Measurements from ENCODE around the gene RAD54L. TPM values are rescaled to one million over a fixed set of nuclear protein-coding genes. Genes with fewer than 3 reads are reported as not detected.
"Not testable (repeated sequence)": the region's sequence is repeated elsewhere in the genome, so short reads cannot be mapped to it uniquely, and the experiment has no call there.

Gene RAD54L
- polyA plus RNA-seq, 1 donor: 6.6 TPM

- no peaks in the 10 kb centered on the region for H3K27me3 ChIP-seq (ENCODE audit: control insufficient read depth, insufficient read depth, low read length)
- no peak overlapping the region for H3K27ac ChIP-seq (ENCODE audit: low read length)
- no peaks in the 10 kb centered on the region for H3K36me3 ChIP-seq (ENCODE audit: control insufficient read depth, insufficient read depth, low read length)
- no peak for DNase-seq
- no peak overlapping the region for H3K4me3 ChIP-seq (ENCODE audit: low read length)
- no peaks in the 10 kb centered on the region for H3K4me1 ChIP-seq (ENCODE audit: control insufficient read depth, insufficient read depth, low read length)
- H3K9me3 ChIP-seq (ENCODE audit: control insufficient read depth, low read depth, low read length): no peaks in the 10 kb centered on the region
- 83% methylated on average over 1 of the region's 2 CpGs for WGBS (ENCODE audit: insufficient coverage, low lambda C conversion rate)
These were observed 36.5 kb upstream of the RAD54L start for GRCh38 chr1:46211051-46211450.

DNA sequence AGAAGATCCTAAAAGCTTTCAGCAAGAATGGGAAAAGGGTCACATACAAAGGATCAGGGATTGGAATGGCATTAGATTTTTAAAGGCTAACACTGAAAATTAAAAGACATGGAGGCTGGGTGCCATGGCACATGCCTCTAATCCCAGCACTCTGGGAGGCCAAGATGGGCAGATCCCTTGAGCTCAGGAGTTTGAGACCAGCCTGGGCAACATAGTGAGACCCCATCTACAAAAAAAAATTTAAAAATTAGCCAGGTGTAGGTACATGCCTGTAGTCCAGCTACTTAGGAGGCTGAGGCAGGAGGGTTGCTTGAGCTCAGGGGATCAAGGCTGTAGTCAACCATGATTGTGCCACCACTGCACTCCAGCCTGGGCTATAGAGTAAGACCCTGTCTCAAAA is 32.1 kb upstream of the RAD54L start:
- DNase-seq: no peak
- Histone ChIP-seq H3K36me3 (ENCODE audit: control insufficient read depth, insufficient read depth, low read length) (no peaks in the 10 kb centered on the region), H3K4me3 (ENCODE audit: low read length) (no peak overlapping the region), H3K9me3 (ENCODE audit: control insufficient read depth, low read depth, low read length) (no peaks in the 10 kb centered on the region), H3K27ac (ENCODE audit: low read length) (no peak overlapping the region), H3K27me3 (ENCODE audit: control insufficient read depth, insufficient read depth, low read length) (no peaks in the 10 kb centered on the region), H3K4me1 (ENCODE audit: control insufficient read depth, insufficient read depth, low read length) (no peaks in the 10 kb centered on the region)

- no peak for DNase-seq
- H3K4me3 ChIP-seq (ENCODE audit: low read length): no peak overlapping the region
- peaks cover 8% of the 10 kb centered on the region for H3K4me1 ChIP-seq (ENCODE audit: control insufficient read depth, insufficient read depth, low read length)
- H3K36me3 ChIP-seq (ENCODE audit: control insufficient read depth, insufficient read depth, low read length): no peaks in the 10 kb centered on the region
- no peaks in the 10 kb centered on the region for H3K9me3 ChIP-seq (ENCODE audit: control insufficient read depth, low read depth, low read length)
- H3K27ac ChIP-seq (ENCODE audit: low read length): no peak overlapping the region
- H3K27me3 ChIP-seq (ENCODE audit: control insufficient read depth, insufficient read depth, low read length): no peaks in the 10 kb centered on the region
- 90% methylated on average over 2 of the region's 8 CpGs for WGBS (ENCODE audit: insufficient coverage, low lambda C conversion rate)
These were observed 29.1 kb upstream of the RAD54L start for GRCh38 chr1:46218443-46218842.

- WGBS (ENCODE audit: insufficient coverage, low lambda C conversion rate): no CpG with 5 or more reads among the region's 18 CpGs
- H3K9me3 ChIP-seq (ENCODE audit: control insufficient read depth, low read depth, low read length): no peaks in the 10 kb centered on the region
These were observed 27.7 kb upstream of the RAD54L start for GRCh38 chr1:46219551-46220520.

GRCh38 chr1:46220808-46221207 is 26.8 kb upstream of the RAD54L start:
- Histone ChIP-seq H3K36me3 (ENCODE audit: control insufficient read depth, insufficient read depth, low read length) (no peaks in the 10 kb centered on the region), H3K27me3 (ENCODE audit: control insufficient read depth, insufficient read depth, low read length) (no peaks in the 10 kb centered on the region), H3K4me1 (ENCODE audit: control insufficient read depth, insufficient read depth, low read length) (peaks cover 9% of the 10 kb centered on the region), H3K9me3 (ENCODE audit: control insufficient read depth, low read depth, low read length) (no peaks in the 10 kb centered on the region), H3K4me3 (ENCODE audit: low read length) (no peak overlapping the region), H3K27ac (ENCODE audit: low read length) (no peak overlapping the region)
- WGBS (ENCODE audit: insufficient coverage, low lambda C conversion rate): no CpG with 5 or more reads among the region's 3 CpGs
- no peak for DNase-seq

More at GRCh38 chr1:46219551-46220520, 27.7 kb upstream of the RAD54L start:
- Histone ChIP-seq H3K36me3 (ENCODE audit: control insufficient read depth, insufficient read depth, low read length) (no peaks in the 10 kb centered on the region), H3K27ac (ENCODE audit: low read length) (no peak overlapping the region), H3K4me3 (ENCODE audit: low read length) (no peak overlapping the region), H3K4me1 (ENCODE audit: control insufficient read depth, insufficient read depth, low read length) (peaks cover 9% of the 10 kb centered on the region), H3K27me3 (ENCODE audit: control insufficient read depth, insufficient read depth, low read length) (no peaks in the 10 kb centered on the region)
- no peak for DNase-seq

DNA sequence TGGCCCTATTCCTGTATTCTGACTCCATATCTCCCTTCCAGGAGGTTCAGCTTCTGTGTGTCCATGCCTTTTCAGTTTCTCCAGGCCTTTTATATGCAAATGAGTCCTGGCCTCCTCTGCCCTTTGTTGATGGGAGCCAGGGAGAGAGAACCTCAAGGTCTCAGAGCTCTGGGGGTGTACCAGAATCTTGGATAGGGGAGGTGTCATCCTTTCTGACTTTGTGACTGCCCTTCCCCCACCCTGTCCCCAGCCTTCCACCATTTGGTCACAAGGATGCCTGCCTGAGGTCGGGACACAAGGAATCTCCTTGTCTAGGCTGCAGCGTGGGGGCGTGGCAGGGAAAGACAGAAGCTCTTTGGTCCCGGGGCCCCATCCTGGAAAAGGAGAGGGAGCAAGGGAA is 25.8 kb upstream of the RAD54L start:
- Histone ChIP-seq H3K4me1 (ENCODE audit: control insufficient read depth, insufficient read depth, low read length) (peaks cover 9% of the 10 kb centered on the region), H3K27ac (ENCODE audit: low read length) (no peak overlapping the region), H3K27me3 (ENCODE audit: control insufficient read depth, insufficient read depth, low read length) (no peaks in the 10 kb centered on the region), H3K9me3 (ENCODE audit: control insufficient read depth, low read depth, low read length) (no peaks in the 10 kb centered on the region), H3K4me3 (ENCODE audit: low read length) (no peak overlapping the region), H3K36me3 (ENCODE audit: control insufficient read depth, insufficient read depth, low read length) (no peaks in the 10 kb centered on the region)
- DNase-seq: peak; percentile 56 to 79
- WGBS (ENCODE audit: insufficient coverage, low lambda C conversion rate): 14% methylated on average over 1 of the region's 4 CpGs

DNA sequence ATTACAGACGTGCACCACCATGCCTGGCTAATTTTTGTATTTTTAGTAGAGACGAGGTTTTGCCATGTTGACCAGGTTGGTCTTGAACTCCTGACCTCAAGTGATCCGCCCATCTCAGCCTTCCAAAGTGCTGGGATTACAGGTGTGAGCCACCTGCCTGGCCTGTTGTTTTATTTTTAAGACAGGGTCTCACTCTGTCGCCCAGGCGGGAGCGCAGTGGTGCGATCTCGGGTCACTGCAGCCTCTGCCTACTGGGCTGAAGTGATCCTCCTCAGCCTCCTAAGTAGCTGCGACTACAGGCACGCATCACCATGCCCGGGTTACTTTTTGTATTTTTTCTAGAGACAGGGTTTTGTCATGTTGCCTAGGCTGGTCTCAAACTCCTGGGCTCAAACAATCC is 24.5 kb upstream of the RAD54L start:
- not testable (repeated sequence) for H3K27ac ChIP-seq (ENCODE audit: low read length); DNase-seq

GRCh38 chr1:46223472-46223943 is 24.1 kb upstream of the RAD54L start:
- no CpG with 5 or more reads among the region's 6 CpGs for WGBS (ENCODE audit: insufficient coverage, low lambda C conversion rate)
- Histone ChIP-seq H3K4me3 (ENCODE audit: low read length) (no peak overlapping the region), H3K27ac (ENCODE audit: low read length) (no peak overlapping the region), H3K27me3 (ENCODE audit: control insufficient read depth, insufficient read depth, low read length) (no peaks in the 10 kb centered on the region), H3K36me3 (ENCODE audit: control insufficient read depth, insufficient read depth, low read length) (no peaks in the 10 kb centered on the region), H3K9me3 (ENCODE audit: control insufficient read depth, low read depth, low read length) (no peaks in the 10 kb centered on the region), H3K4me1 (ENCODE audit: control insufficient read depth, insufficient read depth, low read length) (peaks cover 9% of the 10 kb centered on the region)
- DNase-seq: peak; percentile 56 to 70

More for the DNA sequence above, 24.5 kb upstream of the RAD54L start:
- H3K9me3 ChIP-seq (ENCODE audit: control insufficient read depth, low read depth, low read length); H3K27me3 ChIP-seq (ENCODE audit: control insufficient read depth, insufficient read depth, low read length); H3K4me3 ChIP-seq (ENCODE audit: low read length); H3K4me1 ChIP-seq (ENCODE audit: control insufficient read depth, insufficient read depth, low read length); H3K36me3 ChIP-seq (ENCODE audit: control insufficient read depth, insufficient read depth, low read length): not testable (repeated sequence)
- no CpG with 5 or more reads among the region's 11 CpGs for WGBS (ENCODE audit: insufficient coverage, low lambda C conversion rate)

DNA sequence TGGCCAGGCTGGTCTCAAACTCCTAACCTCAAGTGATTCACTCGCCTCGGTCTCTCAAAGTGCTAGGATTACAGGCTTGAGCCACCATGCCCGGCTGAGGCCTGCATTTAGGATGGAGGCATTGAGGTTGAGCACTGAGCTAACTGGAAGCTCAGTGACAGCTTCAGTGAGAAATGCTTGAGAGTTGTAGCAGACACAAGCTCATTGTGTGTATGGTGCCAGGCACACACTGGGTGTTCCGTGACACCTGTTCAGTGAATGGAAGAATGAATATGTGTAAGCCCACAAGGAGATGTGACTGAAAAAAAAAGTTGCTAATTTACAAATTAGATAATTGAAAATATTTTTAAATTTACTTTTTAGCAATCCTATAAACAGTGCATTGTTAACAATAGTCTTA is 22.6 kb upstream of the RAD54L start:
- Histone ChIP-seq H3K9me3 (ENCODE audit: control insufficient read depth, low read depth, low read length) (no peaks in the 10 kb centered on the region), H3K4me1 (ENCODE audit: control insufficient read depth, insufficient read depth, low read length) (peaks cover 9% of the 10 kb centered on the region), H3K36me3 (ENCODE audit: control insufficient read depth, insufficient read depth, low read length) (no peaks in the 10 kb centered on the region), H3K27me3 (ENCODE audit: control insufficient read depth, insufficient read depth, low read length) (no peaks in the 10 kb centered on the region), H3K4me3 (ENCODE audit: low read length) (no peak overlapping the region), H3K27ac (ENCODE audit: low read length) (no peak overlapping the region)
- DNase-seq: no peak
- WGBS (ENCODE audit: insufficient coverage, low lambda C conversion rate): 100% methylated on average over 1 of the region's 4 CpGs

DNA sequence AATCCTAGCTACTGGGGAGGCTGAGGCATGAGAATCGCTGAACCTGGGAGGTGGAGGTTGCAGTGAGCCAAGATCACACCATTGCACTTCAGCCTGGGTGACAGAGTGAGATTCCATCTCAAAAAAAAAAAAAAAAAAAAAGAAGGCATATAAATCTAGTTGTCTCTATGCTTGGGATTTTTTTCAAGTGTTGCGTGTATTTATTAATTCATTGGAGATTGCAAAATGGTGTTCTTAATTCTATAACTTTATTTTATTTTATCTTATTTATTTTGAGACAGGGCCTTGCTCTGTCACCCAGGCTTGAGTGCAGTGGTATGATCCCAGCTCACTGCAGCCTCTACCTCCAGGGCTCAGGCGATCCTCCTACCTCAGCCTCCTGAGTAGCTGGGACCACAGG is 16.3 kb upstream of the RAD54L start:
- not testable (repeated sequence) for H3K4me3 ChIP-seq (ENCODE audit: low read length); H3K27ac ChIP-seq (ENCODE audit: low read length)
- WGBS (ENCODE audit: insufficient coverage, low lambda C conversion rate): no CpG with 5 or more reads among the region's 3 CpGs

GRCh38 chr1:46236882-46237281 is 10.7 kb upstream of the RAD54L start:
- H3K27ac ChIP-seq (ENCODE audit: low read length): no peak overlapping the region
- peaks cover 5% of the 10 kb centered on the region for H3K9me3 ChIP-seq (ENCODE audit: control insufficient read depth, low read depth, low read length)
- no peak overlapping the region for H3K4me3 ChIP-seq (ENCODE audit: low read length)
- H3K4me1 ChIP-seq (ENCODE audit: control insufficient read depth, insufficient read depth, low read length): no peaks in the 10 kb centered on the region
- DNase-seq: no peak
- no peaks in the 10 kb centered on the region for H3K36me3 ChIP-seq (ENCODE audit: control insufficient read depth, insufficient read depth, low read length)
- no peaks in the 10 kb centered on the region for H3K27me3 ChIP-seq (ENCODE audit: control insufficient read depth, insufficient read depth, low read length)
- WGBS (ENCODE audit: insufficient coverage, low lambda C conversion rate): no CpG with 5 or more reads among the region's 4 CpGs

More for the DNA sequence above, 16.3 kb upstream of the RAD54L start:
- not testable (repeated sequence) for DNase-seq; H3K36me3 ChIP-seq (ENCODE audit: control insufficient read depth, insufficient read depth, low read length); H3K4me1 ChIP-seq (ENCODE audit: control insufficient read depth, insufficient read depth, low read length); H3K27me3 ChIP-seq (ENCODE audit: control insufficient read depth, insufficient read depth, low read length); H3K9me3 ChIP-seq (ENCODE audit: control insufficient read depth, low read depth, low read length)

Data from large intestine (tissue), 3 donors.